Coronary artery (tissue), 2 donors: ENCODE results near the gene EFCAB6.
A peak's percentile ranks its signal among the peaks of the same experiment; 100 is the strongest.

ENCODE experiments used
- DNase-seq: peaks from one replicate; pipeline ENCODE4 v3.0.0-alpha.2; 2017; ENCODE audit warnings: low spot score
- H3K27ac ChIP-seq, 2 donors: fragments of 200-600 bp; sonication (generic); one replicate each; pipeline ENCODE4 v1.5.1; 2016 to 2019
- H3K4me3 ChIP-seq: fragments of 200-600 bp; sonication (generic); 2 replicates; pipeline ENCODE4 v1.5.1; 2016; ENCODE audit warnings: mild to moderate bottlenecking, moderate library complexity
- TF ChIP-seq, protein P1 (sequence below): fragments of 200-600 bp; sonication (generic); IDR thresholded peaks from one replicate; pipeline ENCODE4 v1.5.1; 2019; ENCODE audit warnings: antibody characterized with exemption

EFCAB6 gene

DNA sequence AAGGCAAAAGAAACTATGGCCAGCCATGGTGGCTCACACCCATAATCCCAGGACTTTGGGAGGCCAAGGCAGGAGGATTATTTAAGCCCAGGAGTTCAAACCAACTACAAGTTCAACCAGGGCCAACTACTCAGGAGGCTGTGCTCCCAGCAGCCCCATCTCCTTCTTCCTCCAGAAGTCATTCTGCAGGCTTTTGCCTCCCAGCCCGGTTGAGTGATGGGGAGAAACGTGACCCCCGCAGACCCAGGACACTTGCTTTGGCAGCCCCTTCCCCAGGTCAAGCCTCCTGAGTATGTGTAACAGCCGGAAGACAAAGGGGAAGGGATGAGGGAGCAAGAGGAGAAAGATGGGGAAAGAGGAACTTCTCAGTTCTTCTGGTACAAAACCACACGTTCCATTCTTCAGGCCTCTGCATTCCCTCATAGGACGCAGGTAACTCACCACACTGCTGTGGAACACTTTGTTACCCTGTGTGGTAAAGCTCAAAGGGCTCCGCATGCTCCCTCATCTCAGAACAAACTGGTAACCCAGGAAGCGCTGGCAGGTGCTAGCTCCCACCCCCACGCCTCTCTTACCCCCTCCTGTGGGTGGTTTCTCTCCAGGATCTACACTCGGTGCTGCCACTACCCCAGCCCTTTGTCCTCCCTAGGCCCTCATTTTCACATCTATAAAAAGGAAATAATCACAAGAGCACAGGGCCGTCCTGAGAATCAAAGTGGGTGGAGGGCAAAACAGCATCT lies 46.2 kb upstream of the EFCAB6 start:
- TF ChIP-seq, protein P1, sequence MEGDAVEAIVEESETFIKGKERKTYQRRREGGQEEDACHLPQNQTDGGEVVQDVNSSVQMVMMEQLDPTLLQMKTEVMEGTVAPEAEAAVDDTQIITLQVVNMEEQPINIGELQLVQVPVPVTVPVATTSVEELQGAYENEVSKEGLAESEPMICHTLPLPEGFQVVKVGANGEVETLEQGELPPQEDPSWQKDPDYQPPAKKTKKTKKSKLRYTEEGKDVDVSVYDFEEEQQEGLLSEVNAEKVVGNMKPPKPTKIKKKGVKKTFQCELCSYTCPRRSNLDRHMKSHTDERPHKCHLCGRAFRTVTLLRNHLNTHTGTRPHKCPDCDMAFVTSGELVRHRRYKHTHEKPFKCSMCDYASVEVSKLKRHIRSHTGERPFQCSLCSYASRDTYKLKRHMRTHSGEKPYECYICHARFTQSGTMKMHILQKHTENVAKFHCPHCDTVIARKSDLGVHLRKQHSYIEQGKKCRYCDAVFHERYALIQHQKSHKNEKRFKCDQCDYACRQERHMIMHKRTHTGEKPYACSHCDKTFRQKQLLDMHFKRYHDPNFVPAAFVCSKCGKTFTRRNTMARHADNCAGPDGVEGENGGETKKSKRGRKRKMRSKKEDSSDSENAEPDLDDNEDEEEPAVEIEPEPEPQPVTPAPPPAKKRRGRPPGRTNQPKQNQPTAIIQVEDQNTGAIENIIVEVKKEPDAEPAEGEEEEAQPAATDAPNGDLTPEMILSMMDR = no peak
- DNase-seq = no peak
- no peak overlapping the region for H3K27ac ChIP-seq
- H3K4me3 ChIP-seq = no peak overlapping the region

DNA sequence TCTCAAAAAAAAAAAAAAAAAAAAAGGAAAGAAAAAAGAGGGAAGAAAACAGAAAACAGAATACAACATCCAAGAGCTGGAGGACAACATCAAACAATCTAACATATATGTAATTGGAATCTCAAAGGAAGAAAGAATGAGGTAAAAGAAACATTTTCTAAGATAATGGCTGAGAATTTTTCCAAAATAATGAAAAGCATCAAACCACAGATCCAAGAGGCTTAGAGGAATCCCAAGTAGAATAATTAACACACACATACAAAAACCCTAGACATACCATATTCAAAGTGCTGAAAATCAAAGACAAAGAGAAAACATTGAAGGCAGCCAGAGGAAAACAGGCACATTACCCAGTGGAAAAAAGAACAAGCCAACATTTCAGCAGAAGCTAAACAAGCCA lies 45.3 kb upstream of the EFCAB6 start:
- TF ChIP-seq, protein P1 = no peak
- DNase-seq = no peak
- Histone ChIP-seq H3K4me3 (no peak overlapping the region), H3K27ac (no peak overlapping the region)

DNA sequence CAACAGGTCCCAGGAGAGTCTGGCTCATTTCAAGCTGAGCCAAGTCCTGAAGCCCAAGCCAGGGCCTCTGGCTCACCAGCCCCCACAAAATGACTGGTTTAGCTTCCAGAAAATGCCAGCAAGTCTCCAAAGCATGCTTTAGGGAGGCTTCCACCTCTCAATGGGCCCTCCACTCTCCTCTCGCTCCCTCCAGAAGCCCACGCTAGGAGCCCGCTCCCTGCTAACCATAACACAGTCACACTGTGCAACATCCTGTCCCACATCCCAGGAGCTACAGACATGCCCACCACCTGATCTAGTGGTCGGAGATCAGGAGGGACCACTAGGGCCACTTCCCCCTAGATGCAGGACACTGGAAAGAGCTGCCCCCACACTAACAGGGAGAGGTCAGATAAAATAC lies 43.3 kb upstream of the EFCAB6 start:
- Histone ChIP-seq H3K4me3 (no peak overlapping the region), H3K27ac (no peak overlapping the region)
- peak; percentile 29 for DNase-seq
- TF ChIP-seq, protein P1 = no peak

DNA sequence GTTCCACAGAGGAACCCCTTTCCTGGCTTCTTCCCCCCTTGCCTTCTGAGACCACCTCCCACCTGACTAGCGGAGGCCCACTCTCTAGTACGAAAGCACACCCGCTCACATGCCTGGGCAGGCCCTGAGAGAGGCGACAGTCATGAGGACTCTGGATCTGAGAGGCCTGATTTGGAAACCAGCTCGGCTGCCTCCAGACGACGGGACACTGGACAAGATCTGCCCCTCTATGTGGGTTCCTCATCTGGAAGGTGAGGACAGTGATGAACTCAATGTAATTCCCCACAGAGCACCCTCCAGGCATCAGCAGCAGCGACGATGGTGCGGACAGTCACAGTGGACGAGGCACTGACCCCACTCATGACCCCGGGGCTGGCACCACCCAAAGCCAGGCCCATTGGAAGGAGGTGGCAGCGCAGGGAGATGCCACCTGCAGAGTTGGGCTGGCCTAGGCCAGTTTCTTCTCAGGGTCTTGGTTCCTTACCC lies 42.7 kb upstream of the EFCAB6 start:
- DNase-seq = peak; percentile 47

DNA sequence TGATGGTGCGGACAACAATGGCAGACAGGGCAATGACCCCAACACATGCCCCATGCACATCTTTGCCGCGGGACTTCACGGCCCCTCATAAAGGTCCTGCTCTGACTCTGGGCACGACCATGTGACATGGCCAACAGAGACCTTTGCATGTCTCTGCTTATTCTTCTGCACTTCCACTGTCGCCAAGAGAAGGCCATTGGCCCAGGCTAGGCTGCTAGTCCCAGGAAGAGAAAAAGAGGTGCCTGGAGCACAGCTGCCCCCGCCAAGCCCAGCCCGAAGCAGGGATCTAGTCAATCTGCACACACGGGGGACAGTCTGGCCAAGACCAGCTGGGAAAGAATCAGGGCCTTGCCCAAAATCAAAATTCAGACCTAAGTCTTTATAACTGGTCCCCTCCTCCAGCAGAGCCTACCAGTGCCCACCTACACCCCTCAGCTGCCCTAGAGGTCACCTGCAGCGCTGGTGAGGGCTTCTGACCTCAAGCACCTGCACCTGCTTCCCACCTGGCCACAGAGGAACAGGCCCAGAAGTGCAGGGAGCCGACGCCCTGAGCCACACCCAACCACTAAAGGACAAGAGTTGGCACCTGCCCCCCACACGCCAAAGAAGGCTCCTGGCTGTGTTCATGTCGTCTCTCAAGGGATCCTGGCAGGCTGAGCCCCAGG lies 42.1 kb upstream of the EFCAB6 start:
- H3K4me3 ChIP-seq = no peak overlapping the region
- DNase-seq = peak; percentile 65
- TF ChIP-seq, protein P1 = no peak
- no peak overlapping the region for H3K27ac ChIP-seq

More for the DNA sequence above, 42.7 kb upstream of the EFCAB6 start:
- Histone ChIP-seq H3K27ac (no peak overlapping the region), H3K4me3 (no peak overlapping the region)
- TF ChIP-seq, protein P1 = no peak

DNA sequence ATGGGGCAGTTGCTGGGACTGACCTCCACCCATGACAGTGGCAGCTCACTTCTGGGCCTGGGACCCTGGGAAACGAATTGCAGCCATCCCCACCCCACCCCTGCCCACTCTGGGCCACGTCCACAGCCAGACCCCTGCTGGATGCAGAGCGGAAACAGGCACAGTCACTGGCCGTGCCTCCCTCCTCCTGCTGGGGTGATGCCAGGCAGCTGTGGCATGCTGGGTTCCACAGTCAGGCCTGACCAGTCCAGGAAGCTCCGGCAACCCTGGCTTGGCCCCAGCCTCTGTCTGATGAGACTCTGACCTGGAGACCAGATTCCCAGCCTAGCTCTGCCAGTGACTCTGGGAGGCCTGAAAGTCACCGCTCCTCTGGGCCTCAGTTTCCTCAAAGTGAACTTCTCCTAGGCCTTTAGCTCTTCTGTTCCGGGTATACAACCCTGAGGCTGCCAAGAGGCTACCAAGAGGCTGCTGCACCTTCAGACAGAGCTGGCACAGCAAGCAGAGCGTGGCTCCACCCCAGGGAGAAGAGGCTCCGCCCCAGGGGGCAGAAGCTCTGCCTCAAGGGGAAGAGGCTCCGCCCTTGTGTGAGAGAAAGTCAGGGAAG lies 41.3 kb upstream of the EFCAB6 start:
- H3K4me3 ChIP-seq = no peak overlapping the region
- DNase-seq = no peak
- TF ChIP-seq, protein P1 = no peak
- no peak overlapping the region for H3K27ac ChIP-seq
